Putamen (tissue), 1 donor: ENCODE results near the gene ADCY5.

ENCODE experiments used
- DNase-seq: peaks from one replicate; pipeline ENCODE4 v3.0.0-alpha.2; 2016; ENCODE audit warnings: low spot score

ADCY5 gene

GRCh38 chr3:123458255-123458654, 9.4 kb upstream of the ADCY5 start:
- DNase-seq = no peak

- no peak for DNase-seq
These were observed 9.0 kb upstream of the ADCY5 start for GRCh38 chr3:123457841-123458240.

GRCh38 chr3:123453675-123454074, 4.8 kb upstream of the ADCY5 start:
- no peak for DNase-seq

- no peak for DNase-seq
These were observed 2.3 kb upstream of the ADCY5 start for GRCh38 chr3:123451186-123451585.

- DNase-seq = no peak
These were observed 1.2 kb upstream of the ADCY5 start for GRCh38 chr3:123449997-123450604.

GRCh38 chr3:123449102-123449996, 459 bp upstream of the ADCY5 start:
- no peak for DNase-seq

GRCh38 chr3:123447749-123448517, 957 bp downstream of the ADCY5 start:
- DNase-seq = no peak

GRCh38 chr3:123447416-123447748, 1.5 kb downstream of the ADCY5 start:
- DNase-seq = no peak

- DNase-seq = no peak
These were observed 2.2 kb downstream of the ADCY5 start for GRCh38 chr3:123446610-123447109.

- no peak for DNase-seq
These were observed 2.7 kb downstream of the ADCY5 start for GRCh38 chr3:123446210-123446609.

GRCh38 chr3:123445702-123446101, 3.2 kb downstream of the ADCY5 start:
- DNase-seq = no peak

- DNase-seq = no peak
These were observed 4.1 kb downstream of the ADCY5 start for GRCh38 chr3:123444744-123445143.

GRCh38 chr3:123444023-123444422, 4.9 kb downstream of the ADCY5 start:
- DNase-seq = no peak

GRCh38 chr3:123442908-123443307, 6.0 kb downstream of the ADCY5 start:
- DNase-seq = no peak

GRCh38 chr3:123442125-123442524, 6.8 kb downstream of the ADCY5 start:
- DNase-seq = no peak

- peak; percentile 94 for DNase-seq
These were observed 8.9 kb downstream of the ADCY5 start for GRCh38 chr3:123439806-123440580.

GRCh38 chr3:123432832-123433523, 15.9 kb downstream of the ADCY5 start:
- DNase-seq = no peak

- DNase-seq = no peak
These were observed 17.1 kb downstream of the ADCY5 start for GRCh38 chr3:123431658-123432324.

GRCh38 chr3:123431007-123431657, 17.8 kb downstream of the ADCY5 start:
- DNase-seq = no peak

- no peak for DNase-seq
These were observed 18.6 kb downstream of the ADCY5 start for GRCh38 chr3:123430266-123430665.
